PC-9 (cell line): ENCODE measurements around the gene UBXN10. TPM values are rescaled to one million over a fixed set of nuclear protein-coding genes. Genes with fewer than 3 reads are reported as not detected.

Experiments used
- BruUV-seq: library from RNA; stranded (reverse); fragments of 400-500 nt; replicated peaks from 2 replicates; lab custom pipeline; 2021; lab: Mats Ljungman, UMichigan
- CTCF ChIA-PET: fragments of 300-600 bp; sonication (Branson Sonifier 250); formaldehyde crosslinking; loops from one replicate; lab custom pipeline; 2022; ENCODE audit warnings: antibody characterized with exemption; lab: Charles Lee
- POLR2A ChIA-PET: fragments of 300-600 bp; sonication (Branson Sonifier 250); formaldehyde crosslinking; loops from one replicate; lab custom pipeline; 2022; ENCODE audit warnings: antibody characterized with exemption; ENCODE audit not compliant: unreplicated experiment; lab: Charles Lee
- DNase-seq, 2 experiments: peaks; one replicate each; pipeline versions ENCODE4 v3.0.0 to v3.0.0-alpha.2; 2015 to 2022; ENCODE audit warnings: mixed read lengths in 1 of 2
- H2AFZ ChIP-seq: fragments of 200-600 bp; sonication (generic); 2 replicates; pipeline ENCODE4 v1.8.1; 2017; ENCODE audit warnings: antibody characterized with exemption
- H3F3A ChIP-seq: fragments of 200-600 bp; sonication (generic); 2 replicates; pipeline ENCODE4 v1.8.1; 2017; ENCODE audit warnings: antibody characterized with exemption, mild to moderate bottlenecking, low read depth; ENCODE audit not compliant: insufficient read depth
- H3K27ac ChIP-seq: fragments of 200-600 bp; sonication (generic); 2 replicates; pipeline ENCODE4 v1.6.1; 2016; ENCODE audit warnings: mixed run types
- H3K27me3 ChIP-seq: fragments of 200-600 bp; sonication (generic); 2 replicates; pipeline ENCODE4 v1.6.1; 2016; ENCODE audit warnings: low read depth, mixed run types; ENCODE audit not compliant: insufficient read depth
- H3K36me3 ChIP-seq: fragments of 200-600 bp; sonication (generic); 2 replicates; pipeline ENCODE4 v1.6.1; 2016; ENCODE audit warnings: low read depth, mixed run types
- H3K4me1 ChIP-seq: fragments of 200-600 bp; sonication (generic); replicated peaks from 2 replicates; pipeline ENCODE4 v1.6.1; 2016; ENCODE audit warnings: mixed run types; ENCODE audit not compliant: insufficient read depth
- H3K4me2 ChIP-seq: fragments of 200-600 bp; sonication (generic); 2 replicates; pipeline ENCODE4 v1.6.1; 2017; ENCODE audit warnings: mixed run types
- H3K4me3 ChIP-seq: fragments of 200-600 bp; sonication (generic); 2 replicates; pipeline ENCODE4 v1.6.1; 2016; ENCODE audit warnings: mixed run types
- H3K79me2 ChIP-seq: fragments of 200-600 bp; sonication (generic); 2 replicates; pipeline ENCODE4 v1.6.1; 2017; ENCODE audit warnings: low read depth, mixed run types
- H3K9me2 ChIP-seq: fragments of 200-600 bp; sonication (generic); 2 replicates; pipeline ENCODE4 v1.8.1; 2017; ENCODE audit warnings: mild to moderate bottlenecking; ENCODE audit not compliant: insufficient read depth
- H3K9me3 ChIP-seq: fragments of 200-600 bp; sonication (generic); 2 replicates; pipeline ENCODE4 v1.8.1; 2016; ENCODE audit warnings: low read depth; ENCODE audit not compliant: insufficient read depth
- H4K20me1 ChIP-seq: fragments of 200-600 bp; sonication (generic); 2 replicates; pipeline ENCODE4 v1.8.1; 2017; ENCODE audit not compliant: insufficient read depth
- EZH2 ChIP-seq: fragments of 200-600 bp; sonication (generic); IDR thresholded peaks from 2 replicates; pipeline ENCODE4 v1.8.0; 2017; ENCODE audit warnings: antibody characterized with exemption, low read depth
- intact Hi-C: fragments of 100-400 bp; cut with micrococcal nuclease; formaldehyde crosslinking; loops from one replicate; pipeline ENCODE4 v1.10.0; 2022; ENCODE audit not compliant: unreplicated experiment
- total RNA-seq: library from RNA; stranded (reverse); gene quantifications from 2 replicates; pipeline ENCODE4 v1.2.3, GENCODE V29; 2021
- TF ChIP-seq, protein P1 (sequence below): fragments of 200-600 bp; sonication (generic); conservative IDR thresholded peaks from 2 replicates; pipeline ENCODE4 v1.6.1; 2017; ENCODE audit warnings: mixed run types, antibody characterized with exemption, mild to moderate bottlenecking, moderate library complexity

The UBXN10 gene
- total RNA-seq, 1 experiment from 2014 or later = 11.9 TPM

DNA sequence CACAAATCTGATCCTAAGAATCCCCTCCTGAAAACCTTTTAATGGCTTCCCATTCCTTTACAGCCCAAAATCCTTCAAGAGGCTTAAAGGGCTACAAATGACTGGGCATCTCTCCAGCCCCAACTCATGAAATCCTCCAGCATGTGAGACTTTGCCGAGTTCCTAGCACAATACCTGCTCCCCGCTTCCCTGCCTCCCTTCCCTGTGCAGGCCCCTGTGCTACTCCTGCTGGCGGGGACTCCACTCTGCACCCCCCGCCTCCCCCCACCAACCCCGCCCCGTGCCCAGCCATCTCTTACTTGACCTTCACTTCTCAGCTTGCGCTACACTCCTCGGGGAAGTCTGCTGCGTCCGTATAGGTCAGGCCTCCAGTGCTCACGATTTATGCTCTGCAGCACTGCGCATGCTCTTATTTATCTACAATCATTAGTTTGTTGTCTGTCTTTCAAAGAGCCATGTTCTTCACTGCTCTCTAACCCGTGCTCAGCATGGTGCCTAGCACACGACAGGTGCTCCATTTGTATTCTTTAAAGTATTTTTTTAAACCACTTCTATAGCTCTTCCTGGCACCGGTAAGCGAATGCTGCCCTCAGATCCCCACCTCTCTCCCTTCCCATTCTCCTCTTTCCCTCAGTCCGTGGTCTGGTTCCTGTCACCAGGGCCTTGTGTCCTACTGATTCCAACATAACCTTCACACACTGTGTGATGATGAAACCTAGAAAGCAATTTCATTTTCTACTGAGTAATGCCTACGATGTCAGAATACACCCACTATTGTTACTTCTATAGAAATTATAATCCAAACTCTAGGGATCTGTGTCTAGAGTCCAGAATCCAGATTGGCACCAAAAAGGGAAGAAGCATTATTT lies 37.9 kb downstream of the UBXN10 start:
- Histone ChIP-seq H3K36me3 (no peaks in the 10 kb centered on the region), H3K27me3 (no peaks in the 10 kb centered on the region), H3K4me2 (no peak overlapping the region), H3K9me2 (no peaks in the 10 kb centered on the region), H3K9me3 (no peaks in the 10 kb centered on the region; the same call in 1 of the 2 replicates), H3F3A (no peaks in the 10 kb centered on the region), H3K4me1 (no peaks in the 10 kb centered on the region), H4K20me1 (no peaks in the 10 kb centered on the region), H3K4me3 (no peak overlapping the region), H3K27ac (no peak overlapping the region), H2AFZ (no peak overlapping the region), H3K79me2 (no peaks in the 10 kb centered on the region)
- no peak for TF ChIP-seq EZH2
- TF ChIP-seq, protein P1, sequence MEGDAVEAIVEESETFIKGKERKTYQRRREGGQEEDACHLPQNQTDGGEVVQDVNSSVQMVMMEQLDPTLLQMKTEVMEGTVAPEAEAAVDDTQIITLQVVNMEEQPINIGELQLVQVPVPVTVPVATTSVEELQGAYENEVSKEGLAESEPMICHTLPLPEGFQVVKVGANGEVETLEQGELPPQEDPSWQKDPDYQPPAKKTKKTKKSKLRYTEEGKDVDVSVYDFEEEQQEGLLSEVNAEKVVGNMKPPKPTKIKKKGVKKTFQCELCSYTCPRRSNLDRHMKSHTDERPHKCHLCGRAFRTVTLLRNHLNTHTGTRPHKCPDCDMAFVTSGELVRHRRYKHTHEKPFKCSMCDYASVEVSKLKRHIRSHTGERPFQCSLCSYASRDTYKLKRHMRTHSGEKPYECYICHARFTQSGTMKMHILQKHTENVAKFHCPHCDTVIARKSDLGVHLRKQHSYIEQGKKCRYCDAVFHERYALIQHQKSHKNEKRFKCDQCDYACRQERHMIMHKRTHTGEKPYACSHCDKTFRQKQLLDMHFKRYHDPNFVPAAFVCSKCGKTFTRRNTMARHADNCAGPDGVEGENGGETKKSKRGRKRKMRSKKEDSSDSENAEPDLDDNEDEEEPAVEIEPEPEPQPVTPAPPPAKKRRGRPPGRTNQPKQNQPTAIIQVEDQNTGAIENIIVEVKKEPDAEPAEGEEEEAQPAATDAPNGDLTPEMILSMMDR = no peak
- BruUV-seq = no TSS peak
- ChIA-PET CTCF (no interaction called here), POLR2A (no interaction called here)
- DNase-seq = no peak
- intact Hi-C loops = no loop called here

DNA sequence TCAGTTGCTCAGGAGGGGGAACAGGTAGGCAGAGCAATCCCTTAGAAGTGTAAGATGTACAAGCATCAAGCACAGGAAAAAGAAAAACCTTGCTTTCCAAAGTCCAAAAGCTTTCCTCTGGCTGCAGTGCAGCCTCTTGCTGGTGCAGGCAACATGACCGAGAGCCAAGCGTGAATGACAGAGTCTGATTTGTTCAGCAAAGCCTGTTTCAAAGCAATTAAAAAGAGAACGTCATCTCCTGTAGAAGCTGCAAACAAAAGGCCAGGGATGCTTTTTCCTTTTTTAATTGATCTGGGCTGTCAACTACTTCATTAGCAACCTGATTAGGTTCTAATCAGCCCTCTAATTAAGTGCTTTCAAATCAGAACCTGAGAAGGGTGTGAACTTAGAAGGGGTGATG lies 38.6 kb downstream of the UBXN10 start:
- CTCF ChIA-PET = no interaction called here
- H4K20me1 ChIP-seq = no peaks in the 10 kb centered on the region
- TF ChIP-seq, protein P1 = no peak
- no peak for TF ChIP-seq EZH2

DNA sequence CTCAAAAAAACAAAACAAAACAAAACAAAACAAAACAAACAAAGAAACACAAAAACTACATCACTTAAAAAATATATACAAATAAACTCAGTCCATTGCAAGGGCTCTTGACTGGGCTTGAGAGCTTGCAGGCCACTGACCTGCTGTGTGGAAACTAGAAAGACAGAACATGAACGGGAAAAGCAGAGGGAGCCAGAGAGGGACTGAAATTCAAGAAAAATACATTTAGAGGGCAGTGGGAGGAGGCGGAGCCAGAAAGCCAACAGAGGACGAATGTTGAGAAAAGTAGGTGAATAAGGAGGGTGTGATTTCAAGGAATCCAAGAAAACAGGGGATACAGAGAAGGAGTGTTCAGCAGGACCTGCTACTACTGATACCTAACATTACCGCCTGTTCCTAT lies 41.8 kb downstream of the UBXN10 start:
- peaks cover 20% of the 10 kb centered on the region for H3K4me1 ChIP-seq
- BruUV-seq = no TSS peak
- no peaks in the 10 kb centered on the region for H3K27me3 ChIP-seq
- H3K9me3 ChIP-seq = no peaks in the 10 kb centered on the region
- H4K20me1 ChIP-seq = no peaks in the 10 kb centered on the region
- H3K4me2 ChIP-seq = no peak overlapping the region
- POLR2A ChIA-PET = no interaction called here
- no peak for DNase-seq
- H3K36me3 ChIP-seq = no peaks in the 10 kb centered on the region
- intact Hi-C loops = no loop called here
- no peak overlapping the region for H3K4me3 ChIP-seq
- CTCF ChIA-PET = interaction anchor here (0.6 kb wide), 1 partner anchor 13 kb away, joined by 3 read pairs; no protein-coding TSS in a partner anchor
- H3K79me2 ChIP-seq = no peaks in the 10 kb centered on the region
- TF ChIP-seq, protein P1 = no peak
- TF ChIP-seq EZH2 = no peak
- H2AFZ ChIP-seq = no peak overlapping the region
- H3K9me2 ChIP-seq = no peaks in the 10 kb centered on the region
- H3K27ac ChIP-seq = no peak overlapping the region
- peaks cover 6% of the 10 kb centered on the region; the same call in 1 of the 2 replicates for H3F3A ChIP-seq

More for the DNA sequence above, 38.6 kb downstream of the UBXN10 start:
- Histone ChIP-seq H3F3A (no peaks in the 10 kb centered on the region), H3K27me3 (no peaks in the 10 kb centered on the region), H3K27ac (no peak overlapping the region), H3K79me2 (no peaks in the 10 kb centered on the region), H3K9me2 (no peaks in the 10 kb centered on the region), H3K9me3 (no peaks in the 10 kb centered on the region), H3K36me3 (no peaks in the 10 kb centered on the region), H3K4me2 (no peak overlapping the region), H2AFZ (no peak overlapping the region), H3K4me3 (no peak overlapping the region), H3K4me1 (no peaks in the 10 kb centered on the region; the same call in 1 of the 2 replicates)
- no TSS peak for BruUV-seq
- intact Hi-C loops = no loop called here
- DNase-seq = no peak
- POLR2A ChIA-PET = no interaction called here
